Hepatocyte (in vitro differentiated cells): ENCODE data around the gene FRMPD1. TPM values are rescaled to one million over a fixed set of nuclear protein-coding genes. Genes with fewer than 3 reads are reported as not detected.

Experiments used
- DNase-seq: peaks from one replicate; pipeline ENCODE4 v3.0.0-alpha.2; 2016; ENCODE audit warnings: low spot score
- H2AFZ ChIP-seq: fragments of 200-600 bp; sonication (generic); 2 replicates; pipeline ENCODE4 v1.6.0; 2016; ENCODE audit warnings: antibody characterized with exemption, mild to moderate bottlenecking
- H3K27ac ChIP-seq: fragments of 200-600 bp; sonication (generic); 2 replicates; pipeline ENCODE4 v1.5.1; 2016; ENCODE audit warnings: mild to moderate bottlenecking
- H3K27me3 ChIP-seq: fragments of 200-600 bp; sonication (generic); 2 replicates; pipeline ENCODE4 v1.6.1; 2016
- H3K36me3 ChIP-seq: fragments of 200-600 bp; sonication (generic); replicated peaks from 2 replicates; pipeline ENCODE4 v1.5.1; 2016; ENCODE audit warnings: low read depth; ENCODE audit not compliant: insufficient read depth
- H3K4me1 ChIP-seq: fragments of 200-600 bp; sonication (generic); 2 replicates; pipeline ENCODE4 v1.5.1; 2016; ENCODE audit warnings: mild to moderate bottlenecking, moderate library complexity; ENCODE audit not compliant: insufficient read depth
- H3K4me2 ChIP-seq: fragments of 200-600 bp; sonication (generic); 2 replicates; pipeline ENCODE4 v1.6.0; 2016
- H3K4me3 ChIP-seq: fragments of 200-600 bp; sonication (generic); 2 replicates; pipeline ENCODE4 v1.5.1; 2016; ENCODE audit warnings: mild to moderate bottlenecking
- H3K79me2 ChIP-seq: fragments of 200-600 bp; sonication (generic); 2 replicates; pipeline ENCODE4 v1.6.0; 2017; ENCODE audit warnings: mild to moderate bottlenecking
- H3K9me2 ChIP-seq: fragments of 200-600 bp; sonication (generic); replicated peaks from 2 replicates; pipeline ENCODE4 v1.6.0; 2017; ENCODE audit warnings: mild to moderate bottlenecking; ENCODE audit not compliant: insufficient read depth
- H3K9me3 ChIP-seq: fragments of 200-600 bp; sonication (generic); 2 replicates; pipeline ENCODE4 v1.5.1; 2016; ENCODE audit warnings: low read depth, mild to moderate bottlenecking
- H4K20me1 ChIP-seq: fragments of 200-600 bp; sonication (generic); 2 replicates; pipeline ENCODE4 v1.6.0; 2016; ENCODE audit warnings: mild to moderate bottlenecking; ENCODE audit not compliant: insufficient read depth, poor library complexity, severe bottlenecking
- EZH2 ChIP-seq: fragments of 200-600 bp; sonication (generic); IDR thresholded peaks from 2 replicates; pipeline ENCODE4 v1.6.1; 2016; ENCODE audit warnings: antibody characterized with exemption, mild to moderate bottlenecking, borderline replicate concordance
- EZH2phosphoT487 ChIP-seq: fragments of 200-600 bp; sonication (generic); IDR thresholded peaks from one replicate; pipeline ENCODE4 v1.6.1; 2018; ENCODE audit warnings: antibody characterized with exemption, mild to moderate bottlenecking, low read depth, moderate library complexity; ENCODE audit not compliant: unreplicated experiment, severe bottlenecking
- WGBS: methylation state at CpG from one replicate; pipeline ENCODE4 v1.1.6; 2016; ENCODE audit warnings: low lambda C conversion rate; ENCODE audit errors: missing lambda C conversion rate; 5-methylcytosine and 5-hydroxymethylcytosine counted together
- polyA plus RNA-seq: library from polyadenylated mRNA; unstranded; fragments of >200 nt; fragmentation: Nextera tagmentation; extraction: Ambion mirVana; gene quantifications from 2 replicates; pipeline ENCODE4 v1.2.1, GENCODE V29; 2016
- total RNA-seq: library from RNA; depleted of rRNA; stranded (reverse); fragments of >200 nt; gene quantifications from 2 replicates; pipeline ENCODE4 v1.2.3, GENCODE V29; 2014
- TF ChIP-seq, protein P1 (sequence below): fragments of 200-600 bp; sonication (generic); IDR thresholded peaks from 2 replicates; pipeline ENCODE4 v1.5.1; 2016; ENCODE audit warnings: antibody characterized with exemption, mild to moderate bottlenecking; ENCODE audit not compliant: poor library complexity

Gene FRMPD1
- total and polyA plus RNA-seq, 2 experiments from 2014 or later, result 0.10 to 0.36 TPM

DNA sequence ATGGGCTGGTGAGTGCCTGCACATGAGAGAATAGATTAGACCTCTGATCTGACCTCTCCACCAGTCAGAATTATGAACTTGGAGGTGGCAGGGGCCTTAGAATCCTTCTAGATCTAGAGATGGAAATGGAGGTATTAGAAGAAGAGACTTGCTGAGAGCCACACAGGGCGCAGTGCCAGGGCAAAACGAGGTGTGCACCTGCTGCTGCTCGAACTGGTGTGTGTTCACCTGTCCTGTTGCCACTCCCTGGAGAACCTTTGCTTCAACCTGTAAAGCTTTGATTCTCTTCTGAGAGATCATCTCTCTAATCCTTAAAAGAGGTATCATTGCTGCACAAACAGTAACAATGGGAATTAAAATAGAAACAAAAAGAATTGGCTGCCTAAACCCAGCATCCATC is 24.9 kb downstream of the FRMPD1 start:
- H3K9me3 ChIP-seq, result no peaks in the 10 kb centered on the region
- H2AFZ ChIP-seq, result no peak overlapping the region
- H3K4me3 ChIP-seq, result no peak overlapping the region
- H3K27me3 ChIP-seq, result peaks cover 7% of the 10 kb centered on the region
- no peak for DNase-seq
- no peaks in the 10 kb centered on the region for H3K9me2 ChIP-seq
- H3K4me2 ChIP-seq, result no peak overlapping the region
- TF ChIP-seq EZH2phosphoT487 (no peak), EZH2 (no peak)
- TF ChIP-seq, protein P1, sequence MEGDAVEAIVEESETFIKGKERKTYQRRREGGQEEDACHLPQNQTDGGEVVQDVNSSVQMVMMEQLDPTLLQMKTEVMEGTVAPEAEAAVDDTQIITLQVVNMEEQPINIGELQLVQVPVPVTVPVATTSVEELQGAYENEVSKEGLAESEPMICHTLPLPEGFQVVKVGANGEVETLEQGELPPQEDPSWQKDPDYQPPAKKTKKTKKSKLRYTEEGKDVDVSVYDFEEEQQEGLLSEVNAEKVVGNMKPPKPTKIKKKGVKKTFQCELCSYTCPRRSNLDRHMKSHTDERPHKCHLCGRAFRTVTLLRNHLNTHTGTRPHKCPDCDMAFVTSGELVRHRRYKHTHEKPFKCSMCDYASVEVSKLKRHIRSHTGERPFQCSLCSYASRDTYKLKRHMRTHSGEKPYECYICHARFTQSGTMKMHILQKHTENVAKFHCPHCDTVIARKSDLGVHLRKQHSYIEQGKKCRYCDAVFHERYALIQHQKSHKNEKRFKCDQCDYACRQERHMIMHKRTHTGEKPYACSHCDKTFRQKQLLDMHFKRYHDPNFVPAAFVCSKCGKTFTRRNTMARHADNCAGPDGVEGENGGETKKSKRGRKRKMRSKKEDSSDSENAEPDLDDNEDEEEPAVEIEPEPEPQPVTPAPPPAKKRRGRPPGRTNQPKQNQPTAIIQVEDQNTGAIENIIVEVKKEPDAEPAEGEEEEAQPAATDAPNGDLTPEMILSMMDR, result no peak
- 93% methylated on average over 3 of the region's 3 CpGs for WGBS
- H4K20me1 ChIP-seq, result no peaks in the 10 kb centered on the region
- H3K36me3 ChIP-seq, result no peaks in the 10 kb centered on the region
- H3K4me1 ChIP-seq, result no peaks in the 10 kb centered on the region
- H3K79me2 ChIP-seq, result no peaks in the 10 kb centered on the region
- H3K27ac ChIP-seq, result no peak overlapping the region

DNA sequence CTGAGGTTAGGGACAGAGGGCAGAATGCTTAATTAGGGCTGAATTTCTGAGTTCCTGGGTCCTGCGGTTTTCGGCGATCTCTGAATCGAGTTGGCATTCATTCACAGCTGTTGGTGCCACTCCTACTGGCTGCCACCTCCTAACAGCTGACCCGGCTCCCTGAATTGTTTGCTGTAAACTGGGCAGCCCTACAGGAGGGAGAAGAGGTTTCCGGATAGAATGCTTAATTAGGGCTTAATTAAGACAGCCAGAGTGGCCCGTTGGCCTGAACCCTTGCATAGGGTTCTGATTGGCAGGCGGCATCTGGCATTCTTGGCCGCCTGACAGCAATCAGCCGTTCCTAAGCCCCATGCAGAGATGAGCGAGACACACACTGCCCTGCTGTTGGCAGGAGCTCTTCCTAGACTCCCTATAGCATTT is 25.7 kb downstream of the FRMPD1 start:
- Histone ChIP-seq H3K27me3 (no peaks in the 10 kb centered on the region), H3K4me2 (no peak overlapping the region), H4K20me1 (no peaks in the 10 kb centered on the region), H3K79me2 (no peaks in the 10 kb centered on the region), H3K36me3 (no peaks in the 10 kb centered on the region), H3K27ac (no peak overlapping the region), H3K9me3 (no peaks in the 10 kb centered on the region), H2AFZ (no peak overlapping the region), H3K4me1 (no peaks in the 10 kb centered on the region), H3K4me3 (no peak overlapping the region), H3K9me2 (no peaks in the 10 kb centered on the region)
- WGBS, result 71% methylated on average over 11 of the region's 11 CpGs
- TF ChIP-seq, protein P1, result no peak
- TF ChIP-seq EZH2phosphoT487, result no peak
- TF ChIP-seq EZH2, result no peak
- DNase-seq, result no peak

DNA sequence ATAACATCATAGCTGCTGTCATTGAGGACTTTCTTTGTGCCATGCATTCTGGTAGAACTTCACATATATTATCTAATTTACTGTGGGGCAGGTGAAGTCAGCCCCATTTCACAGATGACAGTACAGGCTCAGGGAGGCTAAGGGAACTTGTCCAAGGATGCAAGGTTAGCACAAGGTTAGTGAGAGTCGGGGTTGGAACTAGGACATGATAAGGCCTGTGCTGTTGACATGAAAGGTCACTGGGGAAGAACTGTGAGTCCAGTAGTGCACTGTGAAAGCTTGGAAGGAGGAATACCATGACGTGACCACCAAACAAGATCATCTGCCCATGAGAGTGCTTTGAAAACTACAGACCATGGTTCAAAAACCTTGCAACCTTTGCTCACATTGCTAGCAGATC is 26.7 kb downstream of the FRMPD1 start:
- Histone ChIP-seq H2AFZ (no peak overlapping the region), H3K36me3 (no peaks in the 10 kb centered on the region), H4K20me1 (no peaks in the 10 kb centered on the region), H3K9me2 (no peaks in the 10 kb centered on the region), H3K4me3 (no peak overlapping the region), H3K27ac (no peak overlapping the region), H3K27me3 (no peaks in the 10 kb centered on the region), H3K79me2 (no peaks in the 10 kb centered on the region), H3K4me1 (no peaks in the 10 kb centered on the region), H3K4me2 (no peak overlapping the region), H3K9me3 (no peaks in the 10 kb centered on the region)
- no peak for DNase-seq
- TF ChIP-seq, protein P1, result no peak
- TF ChIP-seq EZH2phosphoT487 (no peak), EZH2 (no peak)
- 75% methylated on average over 2 of the region's 2 CpGs for WGBS

DNA sequence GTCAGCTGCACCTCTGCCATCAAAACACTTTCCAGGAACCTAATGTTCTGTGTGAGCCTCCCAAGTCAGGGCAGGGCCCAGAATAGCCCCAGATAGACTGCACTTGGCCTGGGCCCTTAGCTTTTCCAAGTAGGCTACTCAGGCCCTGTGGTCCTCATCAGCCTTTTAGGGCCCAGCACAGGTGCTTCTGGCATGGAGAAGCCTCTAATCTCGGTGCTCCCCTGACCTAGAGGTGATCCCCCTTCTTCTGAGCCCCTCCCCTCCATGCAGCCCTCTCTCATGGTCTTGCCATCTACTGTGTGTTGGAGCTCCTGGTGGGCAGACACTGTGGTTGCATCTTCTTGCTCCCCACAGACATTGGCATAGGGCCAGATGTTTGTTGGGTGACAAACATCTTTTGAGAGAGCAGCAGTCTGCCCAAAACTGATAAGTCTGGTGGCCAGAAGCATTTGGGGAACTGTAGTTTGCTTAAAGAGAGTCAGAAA is 28.1 kb downstream of the FRMPD1 start:
- H3K36me3 ChIP-seq, result no peaks in the 10 kb centered on the region
- peaks cover 5% of the 10 kb centered on the region for H3K27me3 ChIP-seq
- no peak overlapping the region for H3K4me2 ChIP-seq
- no peak overlapping the region for H3K27ac ChIP-seq
- DNase-seq, result no peak
- H3K4me3 ChIP-seq, result no peak overlapping the region
- no peaks in the 10 kb centered on the region for H4K20me1 ChIP-seq
- no peak for TF ChIP-seq EZH2
- no peaks in the 10 kb centered on the region for H3K9me2 ChIP-seq
- H3K79me2 ChIP-seq, result no peaks in the 10 kb centered on the region
- WGBS, result 59% methylated on average over 1 of the region's 1 CpG
- no peak overlapping the region for H2AFZ ChIP-seq
- no peaks in the 10 kb centered on the region for H3K4me1 ChIP-seq
- H3K9me3 ChIP-seq, result no peaks in the 10 kb centered on the region
